ENCODE results near the gene KRTAP20-3.

DNA sequence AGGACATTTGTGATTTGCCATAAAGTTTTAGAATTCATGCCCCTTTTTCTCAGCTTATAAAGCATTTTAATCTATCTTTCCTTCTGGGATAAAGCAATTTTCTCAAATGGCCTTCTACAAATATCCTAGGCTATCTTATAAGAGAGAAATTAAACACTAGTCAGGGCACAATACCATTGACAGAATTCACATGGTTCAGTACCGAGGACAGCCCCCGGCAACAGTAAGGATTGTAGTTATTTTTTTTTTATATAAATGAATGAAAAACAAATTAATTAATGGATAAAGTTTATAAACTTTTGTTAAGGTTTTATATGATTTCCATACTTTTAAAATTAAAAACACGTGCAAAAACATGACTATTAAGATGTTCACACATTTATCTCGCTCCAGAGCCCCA is 14.6 kb upstream of the KRTAP20-3 start:
- TF ChIP-seq, protein P1, sequence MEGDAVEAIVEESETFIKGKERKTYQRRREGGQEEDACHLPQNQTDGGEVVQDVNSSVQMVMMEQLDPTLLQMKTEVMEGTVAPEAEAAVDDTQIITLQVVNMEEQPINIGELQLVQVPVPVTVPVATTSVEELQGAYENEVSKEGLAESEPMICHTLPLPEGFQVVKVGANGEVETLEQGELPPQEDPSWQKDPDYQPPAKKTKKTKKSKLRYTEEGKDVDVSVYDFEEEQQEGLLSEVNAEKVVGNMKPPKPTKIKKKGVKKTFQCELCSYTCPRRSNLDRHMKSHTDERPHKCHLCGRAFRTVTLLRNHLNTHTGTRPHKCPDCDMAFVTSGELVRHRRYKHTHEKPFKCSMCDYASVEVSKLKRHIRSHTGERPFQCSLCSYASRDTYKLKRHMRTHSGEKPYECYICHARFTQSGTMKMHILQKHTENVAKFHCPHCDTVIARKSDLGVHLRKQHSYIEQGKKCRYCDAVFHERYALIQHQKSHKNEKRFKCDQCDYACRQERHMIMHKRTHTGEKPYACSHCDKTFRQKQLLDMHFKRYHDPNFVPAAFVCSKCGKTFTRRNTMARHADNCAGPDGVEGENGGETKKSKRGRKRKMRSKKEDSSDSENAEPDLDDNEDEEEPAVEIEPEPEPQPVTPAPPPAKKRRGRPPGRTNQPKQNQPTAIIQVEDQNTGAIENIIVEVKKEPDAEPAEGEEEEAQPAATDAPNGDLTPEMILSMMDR (conservative IDR thresholded peaks at IDR 0.05; ENCODE audit: low read depth, low read length): no peak
- TF ChIP-seq EZH2 (IDR thresholded peaks at IDR 0.05; ENCODE audit: low read length, unreplicated experiment): no peak

Data from PC-3 (cell line).